Measurements from ENCODE around the gene FAM117B.

DNA sequence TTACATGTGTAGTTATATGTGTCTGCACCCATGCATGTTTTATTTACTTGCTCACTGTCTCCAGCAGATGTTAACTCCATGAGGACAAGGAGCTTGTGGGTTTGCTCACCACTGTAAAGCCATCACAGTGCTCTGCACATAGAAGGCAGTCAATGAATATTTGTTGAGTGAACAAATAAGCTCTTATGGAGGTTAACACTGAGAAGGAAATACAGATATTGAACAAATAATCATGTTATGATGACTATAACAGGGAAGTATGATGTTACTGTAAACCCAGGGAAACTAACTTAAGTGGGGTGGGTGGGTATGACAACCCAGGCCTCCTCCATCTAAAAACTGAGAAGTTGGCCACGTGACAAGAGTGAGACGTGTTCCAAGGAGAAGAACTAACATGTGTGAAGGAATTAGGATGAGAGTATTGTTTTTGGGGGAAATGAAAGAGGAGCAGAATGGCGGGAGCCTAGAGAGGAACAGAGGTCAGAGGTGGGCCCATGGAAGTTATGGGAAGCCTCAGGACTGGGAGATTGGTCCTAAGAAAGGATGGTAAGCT, 6.0 kb upstream of the FAM117B start:
- no peak for TF ChIP-seq POLR2AphosphoS5 (IDR thresholded peaks at IDR 0.05; ENCODE audit: low read depth, low read length)
- no peak for TF ChIP-seq POLR2A (IDR thresholded peaks at IDR 0.05; ENCODE audit: low read depth, low read length)
- no peak for TF ChIP-seq TAF1 (IDR thresholded peaks at IDR 0.05; ENCODE audit: borderline replicate concordance, low read depth, low read length)
